T-helper 1 cell treated with Interleukin-12 subunit alpha and Interleukin-12 subunit beta and Interleukin-4 antibody, amounts not matched to agents 30 ng/mL and 1 ng/mL, for 36 hours (primary cell): ENCODE results near the gene MACC1. TPM values are rescaled to one million over a fixed set of nuclear protein-coding genes. Genes with fewer than 3 reads are reported as not detected.
"Not testable (repeated sequence)": the region's sequence is repeated elsewhere in the genome, so short reads cannot be mapped to it uniquely, and the experiment has no call there.

Experiments
- intact Hi-C: fragments of 100-400 bp; cut with micrococcal nuclease; formaldehyde crosslinking; loops from one replicate; pipeline ENCODE4 v1.15.1; 2024
- total RNA-seq: library from RNA; stranded (reverse); gene quantifications from 2 replicates; pipeline ENCODE4 v1.2.3, GENCODE V29; 2022

Gene MACC1
- total RNA-seq, 1 donor from 2014 or later, result not detected

GRCh38 chr7:20133803-20134202 is 83.4 kb downstream of the MACC1 start:
- intact Hi-C loops, result no loop called here

- intact Hi-C loops, result no loop called here
Observed at GRCh38 chr7:20132585-20132984, 84.6 kb downstream of the MACC1 start.

- intact Hi-C loops, result no loop called here
Observed at GRCh38 chr7:20131776-20132175, 85.4 kb downstream of the MACC1 start.

GRCh38 chr7:20129920-20130319 is 87.3 kb downstream of the MACC1 start:
- intact Hi-C loops, result no loop called here

GRCh38 chr7:20128001-20128400 is 89.2 kb downstream of the MACC1 start:
- intact Hi-C loops, result no loop called here

GRCh38 chr7:20126060-20126459 is 91.1 kb downstream of the MACC1 start:
- intact Hi-C loops, result not testable (repeated sequence)

GRCh38 chr7:20124087-20124486 is 93.1 kb downstream of the MACC1 start:
- intact Hi-C loops, result not testable (repeated sequence)

- intact Hi-C loops, result not testable (repeated sequence)
Observed at GRCh38 chr7:20122653-20123316, 94.4 kb downstream of the MACC1 start.

- intact Hi-C loops, result no loop called here
Observed at GRCh38 chr7:20122073-20122472, 95.1 kb downstream of the MACC1 start.

GRCh38 chr7:20121404-20121803 is 95.8 kb downstream of the MACC1 start:
- intact Hi-C loops, result no loop called here

GRCh38 chr7:20120611-20121168 is 96.5 kb downstream of the MACC1 start:
- intact Hi-C loops, result not testable (repeated sequence)

GRCh38 chr7:20116869-20117268 is 100.3 kb downstream of the MACC1 start:
- intact Hi-C loops, result no loop called here

- intact Hi-C loops, result no loop called here
Observed at GRCh38 chr7:20114468-20114867, 102.7 kb downstream of the MACC1 start.

- intact Hi-C loops, result no loop called here
Observed at GRCh38 chr7:20113427-20114027, 103.7 kb downstream of the MACC1 start.

- intact Hi-C loops, result no loop called here
Observed at GRCh38 chr7:20112696-20113095, 104.5 kb downstream of the MACC1 start.

GRCh38 chr7:20111821-20112542 is 105.2 kb downstream of the MACC1 start:
- intact Hi-C loops, result no loop called here

GRCh38 chr7:20107582-20107981 is 109.6 kb downstream of the MACC1 start:
- intact Hi-C loops, result no loop called here

- intact Hi-C loops, result no loop called here
Observed at GRCh38 chr7:20104696-20105095, 112.5 kb downstream of the MACC1 start.

GRCh38 chr7:20102982-20103381 is 114.2 kb downstream of the MACC1 start:
- intact Hi-C loops, result no loop called here

GRCh38 chr7:20095862-20096261 is 121.3 kb downstream of the MACC1 start:
- intact Hi-C loops, result no loop called here

GRCh38 chr7:20095436-20095835 is 121.7 kb downstream of the MACC1 start:
- intact Hi-C loops, result no loop called here

- intact Hi-C loops, result no loop called here
Observed at GRCh38 chr7:20089431-20089830, 127.8 kb downstream of the MACC1 start.
